Caco-2 (cell line): ENCODE data around the gene FAM50B. TPM values are rescaled to one million over a fixed set of nuclear protein-coding genes. Genes with fewer than 3 reads are reported as not detected.

ENCODE experiments used
- BruUV-seq: library from RNA; stranded (reverse); fragments of 400-500 nt; replicated peaks from 2 replicates; lab custom pipeline; 2021; lab: Mats Ljungman, UMichigan
- CTCF ChIA-PET: fragments of 300-600 bp; sonication (Branson Sonifier 250); formaldehyde crosslinking; loops from one replicate; lab custom pipeline; 2022; ENCODE audit warnings: antibody characterized with exemption; lab: Charles Lee
- POLR2A ChIA-PET: fragments of 300-600 bp; sonication (Branson Sonifier 250); formaldehyde crosslinking; loops from one replicate; lab custom pipeline; 2022; ENCODE audit warnings: antibody characterized with exemption; lab: Charles Lee
- DNase-seq, 2 experiments: peaks; one replicate each; pipeline versions ENCODE4 v3.0.0 to v3.0.0-alpha.2; 2020 to 2022
- H3K27me3 ChIP-seq: replicated peaks from 2 replicates; pipeline ENCODE4 v1.6.0; 2011; ENCODE audit warnings: low read length; ENCODE audit not compliant: control insufficient read depth, insufficient read depth
- H3K36me3 ChIP-seq: 2 replicates; pipeline ENCODE4 v1.5.1; 2011; ENCODE audit warnings: low read length; ENCODE audit not compliant: control insufficient read depth, insufficient read depth
- H3K4me1 ChIP-seq: fragments of 250-450 bp; sonication (Bioruptor Pico); 2 replicates; pipeline ENCODE4 v1.5.1; 2020; ENCODE audit warnings: mild to moderate bottlenecking
- H3K4me3 ChIP-seq: 2 replicates; pipeline ENCODE4 v1.5.1; 2011; ENCODE audit warnings: low read depth, mild to moderate bottlenecking, control low read depth, low read length
- H3K9me3 ChIP-seq: fragments of 250-450 bp; sonication (Bioruptor Pico); 2 replicates; pipeline ENCODE4 v1.5.1; 2020; ENCODE audit warnings: mild to moderate bottlenecking, moderate library complexity
- H3K27ac Mint-ChIP-seq: one replicate; pipeline ENCODE4 v1.8.0; 2022; ENCODE audit warnings: mixed read lengths; ENCODE audit not compliant: unreplicated experiment
- H3K27me3 Mint-ChIP-seq: one replicate; pipeline ENCODE4 v1.8.0; 2022; ENCODE audit warnings: mixed read lengths; ENCODE audit not compliant: insufficient read depth, unreplicated experiment
- H3K36me3 Mint-ChIP-seq: one replicate; pipeline ENCODE4 v1.8.0; 2022; ENCODE audit warnings: mild to moderate bottlenecking, mixed read lengths; ENCODE audit not compliant: insufficient read depth, unreplicated experiment
- H3K4me1 Mint-ChIP-seq: one replicate; pipeline ENCODE4 v1.8.0; 2022; ENCODE audit warnings: low read depth, mixed read lengths; ENCODE audit not compliant: unreplicated experiment
- H3K4me3 Mint-ChIP-seq: one replicate; pipeline ENCODE4 v1.8.0; 2022; ENCODE audit warnings: mild to moderate bottlenecking, moderate library complexity, mixed read lengths; ENCODE audit not compliant: unreplicated experiment
- H3K9me3 Mint-ChIP-seq: one replicate; pipeline ENCODE4 v1.8.0; 2022; ENCODE audit warnings: mixed read lengths; ENCODE audit not compliant: unreplicated experiment
- intact Hi-C: fragments of 100-400 bp; cut with micrococcal nuclease; formaldehyde crosslinking; loops from one replicate; pipeline ENCODE4 v1.10.0; 2022; ENCODE audit not compliant: unreplicated experiment
- total RNA-seq: library from RNA; stranded (reverse); gene quantifications from 2 replicates; pipeline ENCODE4 v1.2.3, GENCODE V29; 2022
- TF ChIP-seq, protein P1 (sequence below), 2 experiments: fragments of 200-600 bp in 1 of 2; IDR thresholded peaks; 1 replicate in 1 of 2; 2 replicates in 1 of 2; pipeline versions ENCODE4 v1.5.1 to v1.8.0; 2011 to 2022; ENCODE audit warnings: antibody characterized with exemption in 1 of 2, control low read depth in 1 of 2, inconsistent platforms in 1 of 2, low read depth in 1 of 2, low read length in 1 of 2, mild to moderate bottlenecking in 1 of 2, moderate library complexity in 1 of 2; ENCODE audit not compliant: insufficient read depth in 1 of 2, severe bottlenecking in 1 of 2, unreplicated experiment in 1 of 2

The FAM50B gene
- total RNA-seq, 1 experiment from 2014 or later, result not detected

- Mint-ChIP-seq H3K4me3 (no peak overlapping the region), H3K36me3 (no peaks in the 10 kb centered on the region), H3K9me3 (peaks cover 12% of the 10 kb centered on the region), H3K4me1 (no peaks in the 10 kb centered on the region), H3K27me3 (no peaks in the 10 kb centered on the region), H3K27ac (no peak overlapping the region)
- POLR2A ChIA-PET, result no interaction called here
- intact Hi-C loops, result no loop called here
- Histone ChIP-seq H3K9me3 (peaks cover 14% of the 10 kb centered on the region), H3K4me1 (no peaks in the 10 kb centered on the region), H3K4me3 (no peak overlapping the region), H3K27me3 (no peaks in the 10 kb centered on the region), H3K36me3 (no peaks in the 10 kb centered on the region)
- TF ChIP-seq, protein P1, sequence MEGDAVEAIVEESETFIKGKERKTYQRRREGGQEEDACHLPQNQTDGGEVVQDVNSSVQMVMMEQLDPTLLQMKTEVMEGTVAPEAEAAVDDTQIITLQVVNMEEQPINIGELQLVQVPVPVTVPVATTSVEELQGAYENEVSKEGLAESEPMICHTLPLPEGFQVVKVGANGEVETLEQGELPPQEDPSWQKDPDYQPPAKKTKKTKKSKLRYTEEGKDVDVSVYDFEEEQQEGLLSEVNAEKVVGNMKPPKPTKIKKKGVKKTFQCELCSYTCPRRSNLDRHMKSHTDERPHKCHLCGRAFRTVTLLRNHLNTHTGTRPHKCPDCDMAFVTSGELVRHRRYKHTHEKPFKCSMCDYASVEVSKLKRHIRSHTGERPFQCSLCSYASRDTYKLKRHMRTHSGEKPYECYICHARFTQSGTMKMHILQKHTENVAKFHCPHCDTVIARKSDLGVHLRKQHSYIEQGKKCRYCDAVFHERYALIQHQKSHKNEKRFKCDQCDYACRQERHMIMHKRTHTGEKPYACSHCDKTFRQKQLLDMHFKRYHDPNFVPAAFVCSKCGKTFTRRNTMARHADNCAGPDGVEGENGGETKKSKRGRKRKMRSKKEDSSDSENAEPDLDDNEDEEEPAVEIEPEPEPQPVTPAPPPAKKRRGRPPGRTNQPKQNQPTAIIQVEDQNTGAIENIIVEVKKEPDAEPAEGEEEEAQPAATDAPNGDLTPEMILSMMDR (IDR thresholded peaks at IDR 0.05; ENCODE audit: insufficient read depth in 1 of 2, low read depth in 1 of 2, low read length in 1 of 2, severe bottlenecking in 1 of 2, unreplicated experiment in 1 of 2), result no peak
- CTCF ChIA-PET, result interaction anchor here (0.7 kb wide), 1 partner anchor 82 kb away, joined by 3 read pairs; no protein-coding TSS in a partner anchor
- no peak for DNase-seq
- BruUV-seq, result no TSS peak
Measured at GRCh38 chr6:3850451-3851203, 1.5 kb downstream of the FAM50B start.

DNA sequence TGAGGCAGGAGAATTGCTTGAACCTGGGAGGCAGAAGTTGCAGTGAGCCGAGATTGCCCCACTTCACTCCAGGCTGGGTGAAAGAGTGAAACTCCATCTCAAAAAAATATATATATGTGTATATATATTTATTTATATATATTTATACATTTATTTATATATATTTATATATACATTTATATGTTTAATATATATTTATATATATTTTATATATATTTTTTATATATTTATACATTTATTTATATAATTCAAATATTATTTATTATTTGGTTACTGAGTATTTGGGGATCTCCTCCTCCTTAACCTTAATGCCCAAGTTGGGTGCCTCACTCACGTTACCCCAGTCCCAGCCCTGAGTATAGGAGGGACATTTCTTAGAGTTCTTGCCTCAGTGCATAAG, 2.7 kb downstream of the FAM50B start:
- CTCF ChIA-PET, result no interaction called here

DNA sequence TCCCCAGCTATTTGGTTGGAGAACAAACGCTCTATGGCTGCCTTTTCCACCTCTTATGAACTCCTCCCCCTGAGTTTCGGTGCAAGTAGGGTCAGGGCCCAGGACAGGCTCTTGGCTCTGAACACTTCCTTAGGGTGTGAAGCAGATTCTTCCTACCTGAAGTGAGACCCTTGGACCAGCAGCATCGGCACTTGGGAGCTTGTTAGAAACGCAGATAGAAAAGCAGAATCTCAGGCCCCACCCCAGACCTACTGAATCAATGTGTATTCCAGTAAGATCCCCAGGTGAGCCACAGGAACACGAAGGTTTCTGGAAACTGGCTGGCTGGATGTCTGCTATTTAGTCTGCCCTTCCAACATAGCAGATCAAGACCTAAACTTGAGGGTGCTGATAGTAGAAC, 3.2 kb downstream of the FAM50B start:
- H3K4me3 ChIP-seq, result no peak overlapping the region
- ChIA-PET CTCF (no interaction called here), POLR2A (no interaction called here)
- intact Hi-C loops, result no loop called here
- H3K27me3 ChIP-seq, result no peaks in the 10 kb centered on the region
- Mint-ChIP-seq H3K4me1 (no peaks in the 10 kb centered on the region), H3K4me3 (no peak overlapping the region), H3K27me3 (no peaks in the 10 kb centered on the region), H3K27ac (no peak overlapping the region), H3K9me3 (peaks cover 12% of the 10 kb centered on the region), H3K36me3 (no peaks in the 10 kb centered on the region)
- BruUV-seq, result no TSS peak
- H3K9me3 ChIP-seq, result peaks cover 14% of the 10 kb centered on the region
- H3K4me1 ChIP-seq, result no peaks in the 10 kb centered on the region
- TF ChIP-seq, protein P1 (IDR thresholded peaks at IDR 0.05; ENCODE audit: insufficient read depth in 1 of 2, low read depth in 1 of 2, low read length in 1 of 2, severe bottlenecking in 1 of 2, unreplicated experiment in 1 of 2), result no peak
- no peaks in the 10 kb centered on the region for H3K36me3 ChIP-seq
- DNase-seq, result no peak

More for the DNA sequence above, 2.7 kb downstream of the FAM50B start:
- Mint-ChIP-seq H3K36me3 (no peaks in the 10 kb centered on the region), H3K4me1 (no peaks in the 10 kb centered on the region), H3K27me3 (no peaks in the 10 kb centered on the region), H3K27ac (no peak overlapping the region), H3K9me3 (peaks cover 12% of the 10 kb centered on the region), H3K4me3 (no peak overlapping the region)
- H3K27me3 ChIP-seq, result no peaks in the 10 kb centered on the region
- TF ChIP-seq, protein P1 (IDR thresholded peaks at IDR 0.05; ENCODE audit: insufficient read depth in 1 of 2, low read depth in 1 of 2, low read length in 1 of 2, severe bottlenecking in 1 of 2, unreplicated experiment in 1 of 2), result no peak
- intact Hi-C loops, result no loop called here
- H3K4me3 ChIP-seq, result no peak overlapping the region
- no peak for DNase-seq
- no TSS peak for BruUV-seq
- H3K9me3 ChIP-seq, result peaks cover 14% of the 10 kb centered on the region
- H3K36me3 ChIP-seq, result no peaks in the 10 kb centered on the region
- no peaks in the 10 kb centered on the region for H3K4me1 ChIP-seq
- POLR2A ChIA-PET, result no interaction called here
